GM18520 (cell line): ENCODE measurements around the gene SLCO2B1.
"Not testable (repeated sequence)": the region's sequence is repeated elsewhere in the genome, so short reads cannot be mapped to it uniquely, and the experiment has no call there.

Source experiments
- ATAC-seq: cut with Tn5 transposase; IDR thresholded peaks from one replicate; pipeline ENCODE4 v1.9.1; 2021; ENCODE audit not compliant: unreplicated experiment

SLCO2B1 gene, protein sequence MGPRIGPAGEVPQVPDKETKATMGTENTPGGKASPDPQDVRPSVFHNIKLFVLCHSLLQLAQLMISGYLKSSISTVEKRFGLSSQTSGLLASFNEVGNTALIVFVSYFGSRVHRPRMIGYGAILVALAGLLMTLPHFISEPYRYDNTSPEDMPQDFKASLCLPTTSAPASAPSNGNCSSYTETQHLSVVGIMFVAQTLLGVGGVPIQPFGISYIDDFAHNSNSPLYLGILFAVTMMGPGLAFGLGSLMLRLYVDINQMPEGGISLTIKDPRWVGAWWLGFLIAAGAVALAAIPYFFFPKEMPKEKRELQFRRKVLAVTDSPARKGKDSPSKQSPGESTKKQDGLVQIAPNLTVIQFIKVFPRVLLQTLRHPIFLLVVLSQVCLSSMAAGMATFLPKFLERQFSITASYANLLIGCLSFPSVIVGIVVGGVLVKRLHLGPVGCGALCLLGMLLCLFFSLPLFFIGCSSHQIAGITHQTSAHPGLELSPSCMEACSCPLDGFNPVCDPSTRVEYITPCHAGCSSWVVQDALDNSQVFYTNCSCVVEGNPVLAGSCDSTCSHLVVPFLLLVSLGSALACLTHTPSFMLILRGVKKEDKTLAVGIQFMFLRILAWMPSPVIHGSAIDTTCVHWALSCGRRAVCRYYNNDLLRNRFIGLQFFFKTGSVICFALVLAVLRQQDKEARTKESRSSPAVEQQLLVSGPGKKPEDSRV

DNA sequence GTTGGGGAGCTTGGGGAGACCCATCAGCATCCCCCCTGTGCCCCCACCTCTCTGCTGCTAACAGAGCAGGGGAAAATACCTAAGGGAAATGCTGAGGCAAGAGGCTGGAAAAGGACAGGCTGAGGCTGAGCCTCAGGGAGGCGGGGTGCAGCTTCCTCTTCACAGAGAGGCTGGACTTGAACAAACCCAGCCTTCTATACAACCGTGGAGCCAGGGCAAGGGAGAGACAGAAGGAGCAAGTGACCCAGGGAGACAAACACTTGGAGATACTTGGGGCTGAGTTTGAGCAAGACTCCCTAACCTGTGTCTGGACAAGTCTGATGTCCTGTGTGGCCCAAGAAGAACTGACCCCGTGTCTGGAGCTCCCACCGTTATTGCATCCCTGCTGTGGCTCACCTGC lies at the start of gene SLCO2B1:
Gene SLCO2B1, plus strand, starts transcription at position 229 of the 400 bp plus-strand sequence. CDS start 275 bp downstream, outside the sequence.
- ATAC-seq, result no peak

DNA sequence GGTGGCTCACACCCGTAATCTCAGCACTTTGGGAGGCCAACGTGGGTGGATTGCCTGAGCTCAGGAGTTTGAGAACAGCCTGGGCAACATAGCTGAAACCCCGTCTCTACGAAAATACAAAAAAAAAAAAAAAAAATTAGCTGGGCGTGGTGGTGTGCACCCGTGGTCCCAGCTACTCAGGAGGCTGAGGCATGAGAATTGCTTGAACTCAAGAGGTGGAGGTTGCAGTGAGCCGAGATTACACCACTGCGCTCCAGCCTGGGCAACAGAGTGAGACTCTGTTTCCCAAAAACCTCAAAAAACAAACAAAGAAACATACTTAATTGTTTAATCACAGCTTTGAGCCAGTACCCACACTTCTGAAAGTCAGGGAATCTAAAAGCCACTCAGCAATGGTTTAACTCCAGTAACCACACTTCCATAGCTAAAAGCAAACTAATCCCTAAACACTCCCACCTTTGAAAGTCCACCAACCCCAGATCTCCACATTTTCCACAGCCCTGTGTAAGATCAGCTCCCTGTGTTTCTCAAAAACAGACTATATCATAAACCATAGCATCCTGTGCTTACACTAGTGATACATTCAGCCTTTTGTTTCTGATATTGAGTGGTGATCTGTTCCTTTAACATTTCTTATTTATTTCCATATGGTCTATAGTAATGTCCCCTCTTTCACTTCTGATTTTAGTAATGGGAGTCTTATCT lies 49.3 kb upstream of the SLCO2B1 start:
- ATAC-seq, result no peak

DNA sequence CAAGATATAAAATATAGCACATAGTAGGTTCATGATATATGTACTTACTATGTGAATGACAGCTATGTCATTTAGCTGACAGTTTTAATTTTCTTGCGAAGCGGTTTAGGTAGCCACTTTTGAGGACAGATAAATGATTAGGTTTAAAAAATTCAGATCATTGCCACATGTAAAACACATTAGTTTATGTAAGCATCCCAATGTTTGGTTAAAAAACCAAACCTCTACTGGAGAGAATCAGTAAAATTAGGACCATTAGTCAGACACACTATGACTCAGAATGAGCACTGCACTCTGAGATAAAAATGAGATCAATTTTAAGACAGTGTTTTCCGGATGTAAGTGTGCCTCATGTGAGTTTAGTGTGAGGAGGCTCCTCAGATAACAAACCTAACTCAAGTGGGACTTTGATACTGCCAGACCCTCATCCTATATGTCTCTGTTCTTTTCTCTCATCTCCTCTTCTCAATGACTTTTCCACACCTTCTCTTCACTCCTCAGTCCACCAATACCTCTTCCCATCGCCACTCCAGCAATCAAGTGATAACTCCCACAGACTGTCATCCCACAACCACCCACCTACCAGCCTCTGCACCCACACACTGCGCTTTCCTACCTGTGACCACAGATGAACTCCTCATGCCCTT lies 47.4 kb upstream of the SLCO2B1 start:
- peak; percentile 31 for ATAC-seq

DNA sequence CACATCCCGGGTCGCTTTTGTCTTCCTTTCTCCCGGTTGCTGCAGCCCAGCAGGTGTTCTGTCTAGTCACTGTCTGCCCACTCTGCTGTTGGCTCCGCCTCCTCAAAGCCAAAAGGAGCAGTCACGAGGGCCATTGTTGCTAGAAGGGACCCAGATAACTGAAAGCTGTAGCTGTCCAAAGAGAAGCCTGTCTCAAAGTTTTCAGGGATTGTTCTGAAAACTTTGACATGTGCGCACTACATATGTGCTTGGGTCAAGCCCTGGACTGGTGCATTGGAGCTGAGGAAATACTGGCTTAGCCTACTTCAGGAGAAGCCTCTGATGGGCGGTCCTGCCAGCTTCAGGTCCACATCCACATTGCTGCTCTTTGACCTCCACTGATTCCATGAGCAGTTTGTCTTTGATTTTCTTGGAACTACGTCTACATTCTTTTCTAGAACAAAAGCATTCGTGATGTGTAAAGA lies 45.4 kb upstream of the SLCO2B1 start:
- no peak for ATAC-seq

DNA sequence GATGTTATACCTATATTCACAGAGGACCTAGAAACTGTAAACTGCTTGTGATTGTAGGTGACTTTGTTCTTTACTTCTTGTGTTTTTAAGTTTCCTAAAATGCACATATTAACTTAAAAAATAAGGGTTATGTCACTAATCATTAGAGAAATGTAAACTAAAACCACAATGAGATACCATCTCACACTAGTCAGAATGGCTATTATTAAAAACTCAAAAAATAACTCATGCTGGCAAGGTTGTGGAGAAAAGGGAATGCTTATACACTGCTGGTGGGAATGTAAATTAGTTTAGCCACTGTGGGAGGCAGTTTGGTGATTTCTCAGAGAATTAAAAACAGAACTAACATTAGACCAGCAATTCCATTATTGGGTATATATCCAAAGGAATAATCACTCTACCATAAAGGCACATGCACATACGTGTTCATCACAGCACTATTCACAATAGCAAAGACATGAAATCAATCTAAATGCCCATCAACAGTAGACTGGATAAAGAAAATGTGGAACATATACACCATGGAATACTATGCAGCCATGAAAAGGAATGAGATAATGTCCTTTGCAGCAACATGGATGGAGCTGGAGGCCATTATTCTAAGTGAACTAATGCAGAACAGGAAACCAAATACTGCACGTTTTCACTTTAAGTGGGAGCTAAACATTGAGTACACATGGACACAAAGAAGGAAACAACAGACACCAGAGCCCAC lies 44.8 kb upstream of the SLCO2B1 start:
- not testable (repeated sequence) for ATAC-seq

DNA sequence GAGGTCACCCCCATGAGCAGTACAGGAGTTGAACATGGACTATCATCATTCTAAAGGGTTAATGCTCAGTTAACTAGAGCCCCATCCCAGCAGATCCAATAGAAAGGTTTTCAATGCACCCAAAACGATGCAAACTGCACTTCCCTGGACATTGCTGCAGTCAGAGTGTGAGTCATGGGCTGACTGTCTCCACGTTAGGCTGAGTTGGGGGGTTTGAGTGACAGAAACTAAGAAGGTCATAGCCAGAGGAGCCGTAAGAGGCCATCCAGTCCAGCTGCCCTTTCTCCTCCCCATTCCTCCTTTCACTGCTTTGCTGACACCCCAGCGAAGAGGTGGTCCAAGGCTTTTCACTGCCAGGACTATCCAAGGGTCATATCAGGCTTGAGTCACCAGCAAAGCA lies 43.7 kb upstream of the SLCO2B1 start:
- ATAC-seq, result no peak

DNA sequence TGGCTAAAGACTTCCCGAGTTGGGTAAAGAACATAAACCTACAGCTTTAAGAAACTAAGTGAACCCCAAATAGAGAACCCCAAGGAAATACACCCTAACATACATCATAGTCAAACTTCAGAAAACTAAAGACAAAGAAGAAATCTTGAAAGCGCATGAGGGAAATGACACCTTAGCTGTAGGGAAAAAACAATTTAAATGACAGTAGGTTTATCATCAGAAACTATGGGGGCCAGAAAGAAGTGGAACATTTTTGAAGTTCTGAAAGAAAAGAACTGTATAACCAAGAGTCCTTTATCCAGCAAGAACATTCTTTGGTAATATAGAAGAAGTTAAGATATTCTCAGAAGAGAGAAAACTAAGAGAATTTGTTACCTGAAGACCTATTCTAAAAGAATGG lies 38.7 kb upstream of the SLCO2B1 start:
- no peak for ATAC-seq

DNA sequence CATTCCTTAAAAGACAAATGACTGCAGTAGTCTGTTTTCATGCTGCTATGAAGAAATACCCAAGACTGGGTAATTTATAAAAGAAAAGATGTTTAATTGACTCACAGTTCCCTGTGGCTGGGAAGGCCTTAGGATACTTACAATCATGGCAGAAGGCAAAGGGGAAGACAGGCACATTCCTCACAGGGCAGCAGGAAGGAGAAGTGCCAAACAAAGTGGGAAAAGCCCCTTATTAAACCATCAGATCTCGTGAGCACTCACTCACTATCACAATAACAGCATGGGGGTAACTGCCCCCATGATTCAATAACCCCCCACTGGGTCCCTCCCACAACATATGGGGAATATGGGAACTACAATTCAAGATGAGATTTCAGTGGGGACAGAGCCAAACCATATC lies 37.9 kb upstream of the SLCO2B1 start:
- ATAC-seq, result no peak

DNA sequence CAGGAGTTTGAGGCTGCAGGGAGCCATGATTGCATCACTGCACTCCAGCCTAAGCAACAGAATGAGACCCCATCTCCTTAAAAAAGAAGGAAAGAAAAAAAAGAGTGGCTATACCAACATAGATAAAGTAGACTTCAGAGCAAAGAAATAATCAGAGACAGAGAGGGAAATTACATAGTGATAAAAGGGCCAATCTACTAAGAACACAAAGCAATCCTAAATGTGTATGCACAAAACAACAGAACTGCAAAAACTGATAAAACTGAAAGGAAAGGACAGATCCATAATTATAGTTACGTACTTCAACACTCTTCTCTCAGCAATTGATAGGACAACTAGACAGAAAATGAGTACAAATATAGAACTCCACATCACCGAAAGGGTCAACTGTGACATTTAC lies 36.4 kb upstream of the SLCO2B1 start:
- no peak for ATAC-seq

DNA sequence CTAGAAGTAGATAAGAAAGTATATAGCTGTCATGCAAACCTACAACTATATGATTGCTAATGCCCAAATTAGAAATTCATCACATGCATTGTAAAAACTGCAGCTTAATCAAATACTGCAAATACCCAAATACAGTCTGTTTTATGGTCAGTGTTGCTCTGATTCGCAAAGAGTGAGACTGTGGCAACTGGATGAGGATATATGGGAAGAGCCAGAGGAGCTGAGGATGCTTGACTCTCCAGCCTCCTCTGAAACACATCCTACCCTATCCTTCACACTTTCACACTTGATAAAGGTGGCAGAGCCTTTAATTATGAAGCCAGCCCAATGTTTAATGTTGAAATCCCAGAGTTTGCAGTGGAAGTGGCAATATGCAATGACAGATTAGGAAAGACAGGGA lies 32.3 kb upstream of the SLCO2B1 start:
- ATAC-seq, result no peak

DNA sequence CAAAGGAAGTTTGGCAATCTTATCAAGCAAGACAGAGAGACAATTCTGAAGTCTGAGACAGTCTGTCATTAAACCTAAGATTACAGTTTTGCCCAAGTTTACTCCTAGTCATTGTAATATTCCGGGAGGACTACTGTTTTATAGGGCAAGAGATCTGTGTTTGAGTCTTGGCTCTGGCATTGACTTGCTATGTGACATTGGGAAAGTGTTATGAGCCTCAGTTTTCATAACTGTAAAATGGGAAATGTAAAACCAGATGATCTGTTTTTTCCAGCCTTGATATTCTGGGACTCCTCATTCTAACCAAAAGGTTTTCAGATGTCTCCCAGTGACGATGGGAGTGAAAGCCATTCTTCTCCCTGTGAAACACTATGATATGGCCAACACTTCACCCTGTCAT lies 24.3 kb upstream of the SLCO2B1 start:
- ATAC-seq, result no peak

DNA sequence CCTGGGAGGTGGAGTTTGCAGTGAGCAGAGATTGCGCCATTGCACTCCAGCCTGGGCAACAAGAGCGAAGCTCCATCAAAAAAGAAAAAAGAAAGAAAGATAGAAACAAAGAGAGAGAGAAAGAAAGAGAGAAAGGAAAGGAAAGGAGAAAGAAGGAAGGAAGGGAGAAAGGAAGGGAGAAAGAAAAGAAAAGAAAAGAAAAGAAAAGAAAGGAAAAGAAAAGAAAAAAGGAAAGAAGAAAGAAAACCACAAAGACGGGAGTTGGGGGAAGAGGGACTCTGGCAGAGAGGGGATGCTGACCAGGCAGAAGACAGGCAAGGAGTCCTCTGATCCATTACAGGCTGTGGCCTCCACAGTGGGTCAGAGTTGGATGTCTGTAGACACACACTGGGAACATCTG lies 18.8 kb upstream of the SLCO2B1 start:
- ATAC-seq, result no peak

DNA sequence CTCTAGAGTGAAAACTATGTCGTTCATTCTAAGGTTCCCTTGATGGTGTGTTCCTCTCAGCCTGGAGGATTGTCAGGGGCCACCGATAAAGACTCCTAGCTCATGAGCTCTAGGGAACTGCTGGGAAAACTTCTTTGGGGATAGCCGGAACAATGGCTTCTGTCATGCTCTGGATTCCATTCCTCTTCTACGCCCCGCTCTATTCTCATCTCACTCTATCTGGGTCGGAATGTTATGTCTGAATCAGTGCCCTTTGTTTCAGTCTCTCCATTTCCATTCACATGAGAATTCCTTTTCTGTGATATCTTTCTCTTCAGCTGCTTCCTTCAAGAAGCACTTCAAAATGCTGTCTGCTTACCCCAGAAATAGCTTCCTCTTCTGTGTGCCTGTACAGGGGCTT lies 16.9 kb upstream of the SLCO2B1 start:
- ATAC-seq, result no peak

DNA sequence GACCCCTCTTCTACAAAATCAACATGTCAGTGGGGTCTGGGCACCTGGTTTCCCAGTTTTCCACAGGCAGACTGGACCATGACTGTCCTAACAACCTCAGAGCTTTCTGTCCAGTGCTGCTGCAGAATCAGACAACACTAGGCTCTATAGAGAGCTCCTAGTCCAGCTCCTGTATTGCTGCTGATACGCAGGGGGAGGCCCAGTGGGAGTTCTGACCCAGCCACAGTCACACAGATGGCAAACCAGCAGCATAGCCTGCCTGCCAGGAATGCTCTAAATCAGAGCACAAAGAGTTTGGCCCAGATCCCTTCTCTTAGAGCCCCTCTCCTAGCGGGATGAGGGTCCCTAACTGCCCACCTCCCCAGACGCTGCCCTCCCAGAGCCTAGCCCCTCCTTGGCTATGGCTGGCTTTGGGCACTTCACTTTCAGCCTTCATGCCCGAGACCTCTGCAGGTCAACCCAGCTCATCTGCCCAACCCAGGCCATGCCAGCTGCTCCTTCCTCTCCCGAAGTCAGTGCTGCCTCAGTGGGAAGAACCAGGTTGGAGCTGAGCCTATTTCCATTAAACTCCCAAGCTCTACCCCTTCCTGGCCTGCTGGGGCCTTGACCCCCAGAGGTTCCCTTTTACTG lies 15.8 kb upstream of the SLCO2B1 start:
- ATAC-seq, result no peak

DNA sequence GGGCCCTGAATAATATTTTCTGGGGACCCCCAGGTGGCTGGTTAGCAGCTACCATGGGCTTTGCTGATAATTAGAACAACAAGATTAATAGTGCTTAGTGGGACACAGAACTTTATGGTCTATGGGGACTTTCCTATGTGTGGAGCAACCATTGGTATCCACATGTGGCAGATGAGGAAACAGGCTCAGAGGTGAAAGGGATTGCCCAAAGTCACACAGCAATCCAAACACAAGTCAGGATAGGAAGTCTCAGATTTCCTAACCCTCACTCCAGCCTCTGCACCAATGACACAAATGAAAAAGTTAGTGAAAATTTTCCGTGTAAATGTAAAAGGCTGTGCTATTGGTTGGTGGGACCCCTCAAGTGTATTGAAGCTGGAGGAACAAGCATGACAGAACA lies 15.3 kb upstream of the SLCO2B1 start:
- no peak for ATAC-seq

DNA sequence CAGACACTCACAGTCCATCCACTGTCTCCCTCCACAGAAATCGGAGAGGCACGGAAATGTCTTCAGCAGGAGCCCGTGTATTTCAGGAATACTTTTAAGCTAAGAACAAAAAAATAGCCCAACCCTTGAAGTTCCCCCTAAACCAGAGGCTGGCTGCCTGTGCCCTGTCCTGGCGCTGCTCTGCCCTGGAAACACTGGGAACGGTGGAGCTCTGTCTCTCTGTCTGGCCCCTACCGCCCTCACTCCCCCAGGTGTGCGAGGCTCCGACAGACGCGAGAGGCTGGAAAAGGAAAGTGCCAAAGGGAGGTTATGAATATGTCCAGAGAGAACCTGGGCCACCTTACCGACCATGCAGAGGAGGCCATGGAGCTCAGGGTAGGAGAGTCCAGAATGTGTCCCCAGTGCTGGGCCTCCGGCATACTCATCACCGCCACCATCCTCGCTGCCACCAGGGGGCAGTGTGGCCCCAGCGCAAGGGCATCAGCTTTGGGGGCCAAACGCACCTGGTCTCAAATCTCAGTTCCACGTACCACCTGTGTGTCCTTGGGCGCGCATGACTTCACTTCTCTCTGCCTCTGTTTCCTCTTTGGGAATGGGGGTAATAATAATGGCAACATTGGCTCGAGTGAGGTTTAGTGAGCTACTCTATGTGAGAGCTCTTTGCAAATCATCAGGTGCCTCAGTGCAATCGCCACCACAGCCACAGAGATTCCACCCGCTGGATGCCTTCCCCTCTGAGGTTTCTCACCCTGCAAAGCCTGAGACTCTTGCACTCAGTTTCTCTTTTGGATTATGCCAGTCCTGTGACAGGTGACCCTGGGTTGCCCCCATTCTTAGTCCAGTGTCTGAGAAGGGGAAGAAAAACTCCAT lies 10.4 kb upstream of the SLCO2B1 start:
- ATAC-seq, result no peak

DNA sequence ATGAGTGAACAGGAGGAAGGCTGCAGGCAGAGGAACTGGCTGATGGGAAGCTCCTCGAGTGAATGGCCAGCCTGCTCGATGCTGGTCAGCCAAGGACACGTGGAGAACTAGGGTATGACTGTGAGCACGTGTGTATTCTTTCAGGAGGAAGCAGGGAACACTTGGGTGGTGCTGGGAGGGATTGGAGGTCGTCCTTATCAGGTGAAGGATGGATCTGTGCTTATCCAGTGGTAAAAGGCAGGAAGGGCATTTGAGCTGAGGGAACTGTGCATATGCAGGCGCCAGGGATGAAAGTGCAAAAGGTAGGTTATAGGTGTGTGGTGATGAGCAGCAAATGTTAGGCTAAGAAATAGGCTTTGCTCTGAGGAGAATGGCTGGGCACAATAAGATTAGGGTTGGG lies 9.7 kb upstream of the SLCO2B1 start:
- no peak for ATAC-seq

DNA sequence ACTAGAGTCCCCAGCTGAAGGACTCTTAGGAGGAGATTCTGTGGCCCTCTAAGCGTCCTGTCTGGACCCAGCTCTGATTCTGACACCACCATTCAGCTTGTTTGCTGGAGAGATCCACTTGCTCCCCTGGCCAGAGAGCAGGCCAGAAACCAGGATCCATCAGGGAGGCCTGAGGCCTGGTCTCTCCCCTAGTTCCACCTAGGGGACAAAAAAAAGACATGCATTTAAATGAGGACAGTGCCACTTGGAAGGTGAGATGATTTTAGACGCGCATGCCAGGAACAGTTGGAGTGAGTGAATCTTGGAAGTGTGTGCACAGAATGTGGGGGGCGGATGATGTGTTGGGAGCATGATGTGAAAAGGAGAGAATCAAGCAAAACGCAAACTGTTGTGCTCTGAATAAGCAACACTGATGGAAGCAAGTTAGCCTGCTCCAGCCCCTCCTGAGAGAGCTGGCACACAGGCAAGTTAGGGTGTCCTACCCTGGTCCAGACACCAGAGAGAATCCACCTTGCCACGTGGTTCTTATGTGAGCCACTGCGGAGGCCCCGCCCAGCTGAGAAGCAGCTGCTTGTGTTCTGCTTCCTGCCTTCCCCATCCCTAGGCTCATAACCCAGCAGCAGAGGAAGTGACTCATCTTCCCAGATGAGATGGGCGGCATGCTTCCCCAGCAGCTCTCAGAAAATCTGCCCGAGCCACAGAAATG lies 8.0 kb upstream of the SLCO2B1 start:
- no peak for ATAC-seq

DNA sequence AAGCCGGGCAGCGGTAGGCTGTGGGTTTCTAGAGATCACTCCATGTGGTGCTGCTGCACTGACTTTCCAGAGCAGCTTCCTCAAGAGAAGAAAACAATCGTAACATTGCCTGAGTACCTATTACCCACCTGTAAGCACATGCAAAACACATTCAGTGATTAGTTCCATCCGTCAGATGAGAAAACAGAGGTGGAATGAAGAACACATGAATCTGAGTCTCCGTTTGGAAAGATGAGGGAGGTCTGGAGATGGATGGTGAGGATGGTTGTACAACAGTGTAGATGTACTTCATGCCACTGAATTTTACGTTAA lies 7.5 kb upstream of the SLCO2B1 start:
- no peak for ATAC-seq
